HL-60 (cell line): Measurements from ENCODE around the gene STT3B.

Experiments
- DNase-seq, 2 experiments: peaks; one replicate each; pipeline ENCODE4 v3.0.0-alpha.2; 2010 to 2020; ENCODE audit warnings: low read depth in 1 of 2, low spot score in 1 of 2
- H3K27ac ChIP-seq: fragments of 250-450 bp; sonication (Bioruptor Pico); replicated peaks from 2 replicates; pipeline ENCODE4 v1.5.1; 2020; ENCODE audit warnings: mild to moderate bottlenecking, moderate library complexity
- H3K27me3 ChIP-seq: fragments of 250-450 bp; sonication (Bioruptor Pico); 2 replicates; pipeline ENCODE4 v1.5.1; 2021; ENCODE audit warnings: mild to moderate bottlenecking, moderate library complexity; ENCODE audit not compliant: insufficient read depth, poor library complexity, severe bottlenecking
- H3K4me3 ChIP-seq: replicated peaks from 2 replicates; pipeline ENCODE4 v1.5.1; 2011; ENCODE audit warnings: mild to moderate bottlenecking, control low read depth, low read length; ENCODE audit not compliant: insufficient read depth
- CTCF ChIP-seq: IDR thresholded peaks from one replicate; pipeline ENCODE4 v1.5.1; 2011; ENCODE audit warnings: low read length, control low read depth, inconsistent platforms; ENCODE audit not compliant: insufficient read depth
- GABPA ChIP-seq: IDR thresholded peaks from 2 replicates; pipeline ENCODE4 v1.6.1; 2012; ENCODE audit warnings: low read depth
- POLR2AphosphoS5 ChIP-seq: IDR thresholded peaks from 2 replicates; pipeline ENCODE4 v1.6.1; 2012; ENCODE audit warnings: low read depth
- SPI1 ChIP-seq: IDR thresholded peaks from 2 replicates; pipeline ENCODE4 v1.6.1; 2012; ENCODE audit warnings: low read depth, mild to moderate bottlenecking, borderline replicate concordance
- TF ChIP-seq, protein P1 (sequence below): IDR thresholded peaks from 2 replicates; pipeline ENCODE4 v1.6.1; 2012; ENCODE audit warnings: low read depth; ENCODE audit not compliant: insufficient replicate concordance

STT3B gene

DNA sequence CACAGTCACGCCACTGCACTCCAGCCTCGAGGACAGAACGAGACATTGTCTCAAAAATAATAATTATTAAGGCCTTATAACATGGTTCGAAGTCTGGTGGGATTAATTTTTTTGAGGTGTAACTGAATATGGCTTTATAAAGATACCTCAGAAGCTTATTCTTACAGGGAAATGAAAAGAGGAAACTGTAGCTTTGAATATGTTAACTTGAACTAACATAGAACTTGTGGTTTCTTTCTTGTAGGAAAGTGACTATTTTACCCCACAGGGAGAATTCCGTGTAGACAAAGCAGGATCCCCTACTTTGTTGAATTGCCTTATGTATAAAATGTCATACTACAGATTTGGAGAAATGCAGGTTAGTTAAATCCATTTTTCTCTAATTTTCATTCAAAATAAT, 96.3 kb downstream of the STT3B start:
- Histone ChIP-seq H3K27me3 (no peaks in the 10 kb centered on the region), H3K4me3 (no peak overlapping the region), H3K27ac (no peak overlapping the region)
- no peak for TF ChIP-seq CTCF
- TF ChIP-seq POLR2AphosphoS5 = no peak
- peak; percentile 27; the same call in 1 of the 2 replicates for TF ChIP-seq SPI1
- TF ChIP-seq GABPA = no peak
- TF ChIP-seq, protein P1, sequence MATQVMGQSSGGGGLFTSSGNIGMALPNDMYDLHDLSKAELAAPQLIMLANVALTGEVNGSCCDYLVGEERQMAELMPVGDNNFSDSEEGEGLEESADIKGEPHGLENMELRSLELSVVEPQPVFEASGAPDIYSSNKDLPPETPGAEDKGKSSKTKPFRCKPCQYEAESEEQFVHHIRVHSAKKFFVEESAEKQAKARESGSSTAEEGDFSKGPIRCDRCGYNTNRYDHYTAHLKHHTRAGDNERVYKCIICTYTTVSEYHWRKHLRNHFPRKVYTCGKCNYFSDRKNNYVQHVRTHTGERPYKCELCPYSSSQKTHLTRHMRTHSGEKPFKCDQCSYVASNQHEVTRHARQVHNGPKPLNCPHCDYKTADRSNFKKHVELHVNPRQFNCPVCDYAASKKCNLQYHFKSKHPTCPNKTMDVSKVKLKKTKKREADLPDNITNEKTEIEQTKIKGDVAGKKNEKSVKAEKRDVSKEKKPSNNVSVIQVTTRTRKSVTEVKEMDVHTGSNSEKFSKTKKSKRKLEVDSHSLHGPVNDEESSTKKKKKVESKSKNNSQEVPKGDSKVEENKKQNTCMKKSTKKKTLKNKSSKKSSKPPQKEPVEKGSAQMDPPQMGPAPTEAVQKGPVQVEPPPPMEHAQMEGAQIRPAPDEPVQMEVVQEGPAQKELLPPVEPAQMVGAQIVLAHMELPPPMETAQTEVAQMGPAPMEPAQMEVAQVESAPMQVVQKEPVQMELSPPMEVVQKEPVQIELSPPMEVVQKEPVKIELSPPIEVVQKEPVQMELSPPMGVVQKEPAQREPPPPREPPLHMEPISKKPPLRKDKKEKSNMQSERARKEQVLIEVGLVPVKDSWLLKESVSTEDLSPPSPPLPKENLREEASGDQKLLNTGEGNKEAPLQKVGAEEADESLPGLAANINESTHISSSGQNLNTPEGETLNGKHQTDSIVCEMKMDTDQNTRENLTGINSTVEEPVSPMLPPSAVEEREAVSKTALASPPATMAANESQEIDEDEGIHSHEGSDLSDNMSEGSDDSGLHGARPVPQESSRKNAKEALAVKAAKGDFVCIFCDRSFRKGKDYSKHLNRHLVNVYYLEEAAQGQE = no peak
- no peak for DNase-seq

- no peak for DNase-seq
- Histone ChIP-seq H3K27ac (no peak overlapping the region), H3K27me3 (no peaks in the 10 kb centered on the region), H3K4me3 (no peak overlapping the region)
- TF ChIP-seq, protein P1 = no peak
Observed at GRCh38 chr3:31634476-31634875, 101.8 kb downstream of the STT3B start.

DNA sequence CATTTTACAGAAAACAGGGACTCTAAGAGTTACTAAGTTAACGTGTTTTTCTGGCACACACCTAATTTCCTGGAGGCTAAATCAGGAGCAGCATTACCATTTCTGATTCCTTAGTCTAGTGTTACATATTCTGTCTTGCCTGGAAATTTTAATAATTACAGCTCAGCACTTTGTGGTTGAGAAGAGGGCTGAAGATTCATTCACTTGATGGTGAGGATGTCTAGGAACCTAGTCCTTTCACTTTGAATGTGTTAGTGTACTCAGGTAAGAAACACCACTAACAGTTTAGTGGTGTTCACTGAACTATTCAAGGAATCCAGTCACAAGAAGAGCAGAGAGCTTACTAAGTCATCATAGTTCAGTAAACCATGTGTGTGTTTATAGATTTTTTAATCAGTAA, 102.8 kb downstream of the STT3B start:
- TF ChIP-seq GABPA = no peak
- no peak for DNase-seq
- Histone ChIP-seq H3K4me3 (no peak overlapping the region), H3K27ac (no peak overlapping the region), H3K27me3 (no peaks in the 10 kb centered on the region)

- H3K27ac ChIP-seq = no peak overlapping the region
- no peak overlapping the region for H3K4me3 ChIP-seq
- no peak for TF ChIP-seq GABPA
- no peak for TF ChIP-seq CTCF
- TF ChIP-seq, protein P1 = no peak
- no peak for TF ChIP-seq POLR2AphosphoS5
- no peak for TF ChIP-seq SPI1
Observed at GRCh38 chr3:31636049-31636448, 103.3 kb downstream of the STT3B start.

More at GRCh38 chr3:31636049-31636448, 103.3 kb downstream of the STT3B start:
- no peak for DNase-seq
- no peaks in the 10 kb centered on the region for H3K27me3 ChIP-seq
